PC-9 (cell line): ENCODE data around the gene GBE1.

ENCODE experiments used
- CTCF ChIP-seq: fragments of 200-600 bp; sonication (generic); conservative IDR thresholded peaks from 2 replicates; pipeline ENCODE4 v1.6.1; 2017; ENCODE audit warnings: mixed run types, antibody characterized with exemption, mild to moderate bottlenecking, moderate library complexity
- EZH2 ChIP-seq: fragments of 200-600 bp; sonication (generic); IDR thresholded peaks from 2 replicates; pipeline ENCODE4 v1.8.0; 2017; ENCODE audit warnings: antibody characterized with exemption, low read depth

GRCh38 chr3:81531846-81532245, 229.6 kb downstream of the GBE1 start:
- TF ChIP-seq CTCF: no peak
- TF ChIP-seq EZH2: no peak
